Caco-2 (cell line): Measurements from ENCODE around the gene PPME1. TPM values are rescaled to one million over a fixed set of nuclear protein-coding genes. Genes with fewer than 3 reads are reported as not detected.

Source experiments
- BruUV-seq: library from RNA; stranded (reverse); fragments of 400-500 nt; replicated peaks from 2 replicates; lab custom pipeline; 2021; lab: Mats Ljungman, UMichigan
- CTCF ChIA-PET: fragments of 300-600 bp; sonication (Branson Sonifier 250); formaldehyde crosslinking; loops from one replicate; lab custom pipeline; 2022; ENCODE audit warnings: antibody characterized with exemption; lab: Charles Lee
- POLR2A ChIA-PET: fragments of 300-600 bp; sonication (Branson Sonifier 250); formaldehyde crosslinking; loops from one replicate; lab custom pipeline; 2022; ENCODE audit warnings: antibody characterized with exemption; lab: Charles Lee
- DNase-seq, 2 experiments: peaks; one replicate each; pipeline versions ENCODE4 v3.0.0 to v3.0.0-alpha.2; 2020 to 2022
- H3K27me3 ChIP-seq: replicated peaks from 2 replicates; pipeline ENCODE4 v1.6.0; 2011; ENCODE audit warnings: low read length; ENCODE audit not compliant: control insufficient read depth, insufficient read depth
- H3K36me3 ChIP-seq: 2 replicates; pipeline ENCODE4 v1.5.1; 2011; ENCODE audit warnings: low read length; ENCODE audit not compliant: control insufficient read depth, insufficient read depth
- H3K4me1 ChIP-seq: fragments of 250-450 bp; sonication (Bioruptor Pico); 2 replicates; pipeline ENCODE4 v1.5.1; 2020; ENCODE audit warnings: mild to moderate bottlenecking
- H3K4me3 ChIP-seq: 2 replicates; pipeline ENCODE4 v1.5.1; 2011; ENCODE audit warnings: low read depth, mild to moderate bottlenecking, control low read depth, low read length
- H3K9me3 ChIP-seq: fragments of 250-450 bp; sonication (Bioruptor Pico); 2 replicates; pipeline ENCODE4 v1.5.1; 2020; ENCODE audit warnings: mild to moderate bottlenecking, moderate library complexity
- H3K27ac Mint-ChIP-seq: one replicate; pipeline ENCODE4 v1.8.0; 2022; ENCODE audit warnings: mixed read lengths; ENCODE audit not compliant: unreplicated experiment
- H3K27me3 Mint-ChIP-seq: one replicate; pipeline ENCODE4 v1.8.0; 2022; ENCODE audit warnings: mixed read lengths; ENCODE audit not compliant: insufficient read depth, unreplicated experiment
- H3K36me3 Mint-ChIP-seq: one replicate; pipeline ENCODE4 v1.8.0; 2022; ENCODE audit warnings: mild to moderate bottlenecking, mixed read lengths; ENCODE audit not compliant: insufficient read depth, unreplicated experiment
- H3K4me1 Mint-ChIP-seq: one replicate; pipeline ENCODE4 v1.8.0; 2022; ENCODE audit warnings: low read depth, mixed read lengths; ENCODE audit not compliant: unreplicated experiment
- H3K4me3 Mint-ChIP-seq: one replicate; pipeline ENCODE4 v1.8.0; 2022; ENCODE audit warnings: mild to moderate bottlenecking, moderate library complexity, mixed read lengths; ENCODE audit not compliant: unreplicated experiment
- H3K9me3 Mint-ChIP-seq: one replicate; pipeline ENCODE4 v1.8.0; 2022; ENCODE audit warnings: mixed read lengths; ENCODE audit not compliant: unreplicated experiment
- CTCF ChIP-seq, 2 experiments: fragments of 200-600 bp in 1 of 2; IDR thresholded peaks; 1 replicate in 1 of 2; 2 replicates in 1 of 2; pipeline versions ENCODE4 v1.5.1 to v1.8.0; 2011 to 2022; ENCODE audit warnings: antibody characterized with exemption in 1 of 2, control low read depth in 1 of 2, inconsistent platforms in 1 of 2, low read depth in 1 of 2, low read length in 1 of 2, mild to moderate bottlenecking in 1 of 2, moderate library complexity in 1 of 2; ENCODE audit not compliant: insufficient read depth in 1 of 2, severe bottlenecking in 1 of 2, unreplicated experiment in 1 of 2
- intact Hi-C: fragments of 100-400 bp; cut with micrococcal nuclease; formaldehyde crosslinking; loops from one replicate; pipeline ENCODE4 v1.10.0; 2022; ENCODE audit not compliant: unreplicated experiment
- total RNA-seq: library from RNA; stranded (reverse); gene quantifications from 2 replicates; pipeline ENCODE4 v1.2.3, GENCODE V29; 2022

Gene PPME1
- total RNA-seq, 1 experiment from 2014 or later: 109 TPM

GRCh38 chr11:74154620-74155281 is 16.3 kb upstream of the PPME1 start:
- Mint-ChIP-seq H3K27ac (no peak overlapping the region), H3K27me3 (no peaks in the 10 kb centered on the region), H3K4me1 (peaks cover 6% of the 10 kb centered on the region), H3K4me3 (no peak overlapping the region), H3K9me3 (peaks cover 19% of the 10 kb centered on the region), H3K36me3 (peaks cover 27% of the 10 kb centered on the region)
- no peak for DNase-seq
- POLR2A ChIA-PET: no interaction called here
- intact Hi-C loops: no loop called here
- no peak for TF ChIP-seq CTCF (IDR thresholded peaks at IDR 0.05; ENCODE audit: insufficient read depth in 1 of 2, low read depth in 1 of 2, low read length in 1 of 2, severe bottlenecking in 1 of 2, unreplicated experiment in 1 of 2)
- no peak overlapping the region for H3K4me3 ChIP-seq
- no peaks in the 10 kb centered on the region for H3K4me1 ChIP-seq
- H3K36me3 ChIP-seq: no peaks in the 10 kb centered on the region
- CTCF ChIA-PET: no interaction called here
- H3K9me3 ChIP-seq: peaks cover 20% of the 10 kb centered on the region
- no TSS peak for BruUV-seq
- no peaks in the 10 kb centered on the region for H3K27me3 ChIP-seq

GRCh38 chr11:74157169-74157568 is 13.9 kb upstream of the PPME1 start:
- CTCF ChIA-PET: no interaction called here
- no peak overlapping the region for H3K4me3 Mint-ChIP-seq
- H3K9me3 Mint-ChIP-seq: peaks cover 19% of the 10 kb centered on the region

GRCh38 chr11:74159642-74160041 is 11.4 kb upstream of the PPME1 start:
- Mint-ChIP-seq H3K4me1 (peaks cover 6% of the 10 kb centered on the region), H3K9me3 (no peaks in the 10 kb centered on the region), H3K27ac (no peak overlapping the region), H3K4me3 (no peak overlapping the region), H3K36me3 (peaks cover 40% of the 10 kb centered on the region), H3K27me3 (no peaks in the 10 kb centered on the region)
- Histone ChIP-seq H3K36me3 (no peaks in the 10 kb centered on the region), H3K4me3 (no peak overlapping the region), H3K4me1 (no peaks in the 10 kb centered on the region), H3K9me3 (no peaks in the 10 kb centered on the region), H3K27me3 (no peaks in the 10 kb centered on the region)
- ChIA-PET POLR2A (no interaction called here), CTCF (no interaction called here)
- no peak for DNase-seq
- no peak for TF ChIP-seq CTCF (IDR thresholded peaks at IDR 0.05; ENCODE audit: insufficient read depth in 1 of 2, low read depth in 1 of 2, low read length in 1 of 2, severe bottlenecking in 1 of 2, unreplicated experiment in 1 of 2)
- BruUV-seq: no TSS peak
- intact Hi-C loops: no loop called here

More at GRCh38 chr11:74157169-74157568, 13.9 kb upstream of the PPME1 start:
- TF ChIP-seq CTCF (IDR thresholded peaks at IDR 0.05; ENCODE audit: insufficient read depth in 1 of 2, low read depth in 1 of 2, low read length in 1 of 2, severe bottlenecking in 1 of 2, unreplicated experiment in 1 of 2): no peak
- no peak overlapping the region for H3K4me3 ChIP-seq
- H3K4me1 ChIP-seq: no peaks in the 10 kb centered on the region
- Mint-ChIP-seq H3K36me3 (peaks cover 40% of the 10 kb centered on the region), H3K4me1 (peaks cover 6% of the 10 kb centered on the region), H3K27ac (no peak overlapping the region), H3K27me3 (no peaks in the 10 kb centered on the region)
- DNase-seq: no peak
- BruUV-seq: no TSS peak
- intact Hi-C loops: no loop called here
- no peaks in the 10 kb centered on the region for H3K27me3 ChIP-seq
- H3K36me3 ChIP-seq: no peaks in the 10 kb centered on the region
- peaks cover 20% of the 10 kb centered on the region for H3K9me3 ChIP-seq
- POLR2A ChIA-PET: no interaction called here
